ENCODE data around the gene ASAP3.

DNA sequence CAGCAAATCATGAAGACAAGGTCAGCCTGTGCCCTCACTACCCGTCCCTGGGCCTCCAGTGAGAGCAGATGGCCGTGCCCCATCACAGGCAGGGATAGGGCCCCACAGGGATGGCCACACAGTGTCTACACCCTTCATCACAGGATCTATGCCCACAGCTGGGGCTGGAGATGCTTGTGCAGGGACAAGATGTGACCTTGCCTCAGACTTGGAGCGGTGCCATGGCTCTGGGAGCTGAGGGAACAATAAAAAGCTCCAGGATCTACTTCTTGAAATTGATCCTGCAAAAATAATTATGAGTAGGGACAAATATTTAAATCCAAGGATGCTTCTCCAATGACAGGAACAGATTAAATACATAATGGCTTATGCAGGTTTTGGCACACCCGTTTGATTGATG, 34.0 kb downstream of the ASAP3 start:
- TF ChIP-seq, protein P1, sequence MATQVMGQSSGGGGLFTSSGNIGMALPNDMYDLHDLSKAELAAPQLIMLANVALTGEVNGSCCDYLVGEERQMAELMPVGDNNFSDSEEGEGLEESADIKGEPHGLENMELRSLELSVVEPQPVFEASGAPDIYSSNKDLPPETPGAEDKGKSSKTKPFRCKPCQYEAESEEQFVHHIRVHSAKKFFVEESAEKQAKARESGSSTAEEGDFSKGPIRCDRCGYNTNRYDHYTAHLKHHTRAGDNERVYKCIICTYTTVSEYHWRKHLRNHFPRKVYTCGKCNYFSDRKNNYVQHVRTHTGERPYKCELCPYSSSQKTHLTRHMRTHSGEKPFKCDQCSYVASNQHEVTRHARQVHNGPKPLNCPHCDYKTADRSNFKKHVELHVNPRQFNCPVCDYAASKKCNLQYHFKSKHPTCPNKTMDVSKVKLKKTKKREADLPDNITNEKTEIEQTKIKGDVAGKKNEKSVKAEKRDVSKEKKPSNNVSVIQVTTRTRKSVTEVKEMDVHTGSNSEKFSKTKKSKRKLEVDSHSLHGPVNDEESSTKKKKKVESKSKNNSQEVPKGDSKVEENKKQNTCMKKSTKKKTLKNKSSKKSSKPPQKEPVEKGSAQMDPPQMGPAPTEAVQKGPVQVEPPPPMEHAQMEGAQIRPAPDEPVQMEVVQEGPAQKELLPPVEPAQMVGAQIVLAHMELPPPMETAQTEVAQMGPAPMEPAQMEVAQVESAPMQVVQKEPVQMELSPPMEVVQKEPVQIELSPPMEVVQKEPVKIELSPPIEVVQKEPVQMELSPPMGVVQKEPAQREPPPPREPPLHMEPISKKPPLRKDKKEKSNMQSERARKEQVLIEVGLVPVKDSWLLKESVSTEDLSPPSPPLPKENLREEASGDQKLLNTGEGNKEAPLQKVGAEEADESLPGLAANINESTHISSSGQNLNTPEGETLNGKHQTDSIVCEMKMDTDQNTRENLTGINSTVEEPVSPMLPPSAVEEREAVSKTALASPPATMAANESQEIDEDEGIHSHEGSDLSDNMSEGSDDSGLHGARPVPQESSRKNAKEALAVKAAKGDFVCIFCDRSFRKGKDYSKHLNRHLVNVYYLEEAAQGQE (IDR thresholded peaks at IDR 0.05; ENCODE audit: insufficient read depth in 1 of 2, low read depth in 2 of 2, low read length in 2 of 2), result no peak
- TF ChIP-seq TAF1 (IDR thresholded peaks at IDR 0.05; ENCODE audit: borderline replicate concordance, insufficient read depth, low read length), result no peak
